H9 (cell line): Measurements from ENCODE around the gene RWDD4. TPM values are rescaled to one million over a fixed set of nuclear protein-coding genes. Genes with fewer than 3 reads are reported as not detected.

Experiments
- DNase-seq: peaks from one replicate; pipeline ENCODE4 v3.0.0-alpha.2; 2017
- H2AFZ ChIP-seq: one replicate; pipeline ENCODE4 v1.6.1; 2013; ENCODE audit warnings: mild to moderate bottlenecking, low read length, control low read depth, moderate library complexity
- H2AK5ac ChIP-seq: 2 replicates; pipeline ENCODE4 v1.6.1; 2013; ENCODE audit warnings: low read length, control low read depth, mixed read lengths; ENCODE audit not compliant: insufficient read length
- H2BK120ac ChIP-seq: one replicate; pipeline ENCODE4 v1.6.1; 2013; ENCODE audit warnings: low read depth, mild to moderate bottlenecking, low read length, control low read depth, inconsistent platforms; ENCODE audit not compliant: poor library complexity, severe bottlenecking
- H2BK12ac ChIP-seq: 2 replicates; pipeline ENCODE4 v1.6.1; 2013; ENCODE audit warnings: low read length, control low read depth, mixed read lengths, low read depth; ENCODE audit not compliant: insufficient read length
- H2BK15ac ChIP-seq: 2 replicates; pipeline ENCODE4 v1.6.1; 2013; ENCODE audit warnings: low read depth, low read length, control low read depth
- H2BK20ac ChIP-seq: one replicate; pipeline ENCODE4 v1.6.1; 2013; ENCODE audit warnings: low read depth, mild to moderate bottlenecking, low read length, control low read depth, inconsistent platforms; ENCODE audit not compliant: poor library complexity, severe bottlenecking
- H2BK5ac ChIP-seq: 2 replicates; pipeline ENCODE4 v1.6.1; 2013; ENCODE audit warnings: low read length, control low read depth, mixed read lengths; ENCODE audit not compliant: insufficient read length
- H3K14ac ChIP-seq: 2 replicates; pipeline ENCODE4 v1.6.1; 2013; ENCODE audit warnings: low read length, control low read depth; ENCODE audit not compliant: insufficient read depth
- H3K18ac ChIP-seq: 2 replicates; pipeline ENCODE4 v1.6.1; 2013; ENCODE audit warnings: low read depth, mild to moderate bottlenecking, mixed read lengths, low read length, control low read depth; ENCODE audit not compliant: insufficient read length
- H3K23ac ChIP-seq: 2 replicates; pipeline ENCODE4 v1.6.1; 2013; ENCODE audit warnings: low read length, control low read depth, mixed read lengths, low read depth; ENCODE audit not compliant: insufficient read length
- H3K23me2 ChIP-seq: 2 replicates; pipeline ENCODE4 v1.6.1; 2013; ENCODE audit warnings: low read depth, mild to moderate bottlenecking, mixed read lengths, low read length, control low read depth; ENCODE audit not compliant: insufficient read length, poor library complexity, severe bottlenecking
- H3K27ac ChIP-seq: 2 replicates; pipeline ENCODE4 v1.5.1; 2013; ENCODE audit warnings: low read length, control low read depth, mixed read lengths, low read depth; ENCODE audit not compliant: insufficient read length
- H3K27me3 ChIP-seq: 2 replicates; pipeline ENCODE4 v1.6.1; 2013; ENCODE audit warnings: low read length, control low read depth, inconsistent platforms; ENCODE audit not compliant: insufficient read depth
- H3K4ac ChIP-seq: 2 replicates; pipeline ENCODE4 v1.6.1; 2013; ENCODE audit warnings: low read depth, mild to moderate bottlenecking, control low read depth, inconsistent platforms, low read length, moderate library complexity
- H3K4me1 ChIP-seq: 2 replicates; pipeline ENCODE4 v1.6.1; 2013; ENCODE audit warnings: low read length, control low read depth, inconsistent platforms; ENCODE audit not compliant: insufficient read depth
- H3K4me2 ChIP-seq: 2 replicates; pipeline ENCODE4 v1.6.1; 2013; ENCODE audit warnings: low read length, control low read depth, mixed read lengths; ENCODE audit not compliant: insufficient read length, insufficient read depth
- H3K56ac ChIP-seq: 2 replicates; pipeline ENCODE4 v1.6.1; 2013; ENCODE audit warnings: low read depth, mild to moderate bottlenecking, mixed read lengths, low read length, control low read depth; ENCODE audit not compliant: insufficient read length
- H3K79me1 ChIP-seq: 2 replicates; pipeline ENCODE4 v1.6.1; 2013; ENCODE audit warnings: low read depth, mild to moderate bottlenecking, moderate library complexity, low read length, control low read depth, inconsistent platforms; ENCODE audit not compliant: insufficient read depth, poor library complexity, severe bottlenecking
- H3K79me2 ChIP-seq: 2 replicates; pipeline ENCODE4 v1.6.1; 2013; ENCODE audit warnings: low read length, control low read depth, inconsistent platforms; ENCODE audit not compliant: insufficient read depth
- H3K9ac ChIP-seq: 2 replicates; pipeline ENCODE4 v1.6.1; 2013; ENCODE audit warnings: low read length, control low read depth, mixed read lengths; ENCODE audit not compliant: insufficient read length; ENCODE audit errors: extremely low read depth
- H3K9me3 ChIP-seq: one replicate; pipeline ENCODE4 v1.6.1; 2013; ENCODE audit warnings: low read depth, low read length, inconsistent platforms; ENCODE audit not compliant: control insufficient read depth
- H3T11ph ChIP-seq: one replicate; pipeline ENCODE4 v1.6.1; 2013; ENCODE audit warnings: mild to moderate bottlenecking, low read length, control low read depth, inconsistent platforms
- H4K20me1 ChIP-seq: one replicate; pipeline ENCODE4 v1.6.1; 2013; ENCODE audit not compliant: control insufficient read depth, insufficient read length, insufficient read depth
- H4K5ac ChIP-seq: 2 replicates; pipeline ENCODE4 v1.6.1; 2013; ENCODE audit warnings: low read depth, mild to moderate bottlenecking, mixed read lengths, low read length, control low read depth; ENCODE audit not compliant: insufficient read length
- H4K8ac ChIP-seq: replicated peaks from 2 replicates; pipeline ENCODE4 v1.6.1; 2013; ENCODE audit warnings: low read length, control low read depth, mixed read lengths, low read depth; ENCODE audit not compliant: insufficient read length
- H4K91ac ChIP-seq: 2 replicates; pipeline ENCODE4 v1.6.1; 2013; ENCODE audit warnings: low read depth, mild to moderate bottlenecking, moderate library complexity, mixed read lengths, low read length, control low read depth; ENCODE audit not compliant: insufficient read length
- H3K27ac Mint-ChIP-seq, 3 experiments: 2 replicates in 2 of 3; 3 replicates in 1 of 3; pipeline ENCODE4 v1.8.0; 2020 to 2021; ENCODE audit warnings: mixed read lengths in 3 of 3, mild to moderate bottlenecking in 1 of 3, moderate library complexity in 1 of 3
- H3K27me3 Mint-ChIP-seq: 2 replicates; pipeline ENCODE4 v1.8.0; 2021; ENCODE audit warnings: low read depth, mild to moderate bottlenecking, moderate library complexity, mixed read lengths
- H3K36me3 Mint-ChIP-seq, 3 experiments: 2 replicates in 2 of 3; 3 replicates in 1 of 3; pipeline ENCODE4 v1.8.0; 2020 to 2021; ENCODE audit warnings: low read depth in 3 of 3, mixed read lengths in 3 of 3; ENCODE audit not compliant: insufficient read depth in 1 of 3
- H3K4me1 Mint-ChIP-seq, 2 experiments: 2 replicates each; pipeline ENCODE4 v1.8.0; 2020; ENCODE audit warnings: mixed read lengths in 2 of 2
- H3K4me3 Mint-ChIP-seq, 2 experiments: 2 replicates in 1 of 2; 3 replicates in 1 of 2; pipeline ENCODE4 v1.8.0; 2020 to 2021; ENCODE audit warnings: mild to moderate bottlenecking in 2 of 2, mixed read lengths in 2 of 2, moderate library complexity in 1 of 2
- H3K9me3 Mint-ChIP-seq, 2 experiments: 2 replicates in 1 of 2; 3 replicates in 1 of 2; pipeline ENCODE4 v1.8.0; 2020; ENCODE audit warnings: mild to moderate bottlenecking in 2 of 2, mixed read lengths in 2 of 2, moderate library complexity in 1 of 2
- CTCF ChIP-seq: fragments of 200-600 bp; sonication (generic); conservative IDR thresholded peaks from 3 replicates; pipeline ENCODE4 v1.8.0; 2021; ENCODE audit warnings: antibody characterized with exemption, mild to moderate bottlenecking
- WGBS: extraction: QIAGEN DNeasy Blood & Tissue Kit; methylation state at CpG from one replicate; pipeline ENCODE4 v1.1.7; 2013; ENCODE audit warnings: missing lambda C conversion rate, low lambda C conversion rate, mixed read lengths; ENCODE audit not compliant: insufficient read length; ENCODE audit errors: extremely low coverage; 5-methylcytosine and 5-hydroxymethylcytosine counted together
- total RNA-seq: library from RNA; stranded (reverse); gene quantifications from 2 replicates; pipeline ENCODE4 v1.2.1, GENCODE V29; 2021

RWDD4 gene
- total RNA-seq, 1 experiment from 2014 or later = 17.8 TPM

GRCh38 chr4:183609151-183609550 is 49.8 kb downstream of the RWDD4 start:
- Histone ChIP-seq H3K79me1 (no peaks in the 10 kb centered on the region), H3K79me2 (no peaks in the 10 kb centered on the region), H2AFZ (no peak overlapping the region), H3K27ac (no peak overlapping the region), H3T11ph (no peak overlapping the region), H4K20me1 (no peaks in the 10 kb centered on the region), H3K4me1 (no peaks in the 10 kb centered on the region), H2BK120ac (no peak overlapping the region), H2BK20ac (no peak overlapping the region), H4K5ac (no peak overlapping the region), H3K14ac (no peak overlapping the region), H3K4me2 (no peak overlapping the region), H3K23ac (no peak overlapping the region), H3K27me3 (no peaks in the 10 kb centered on the region), H4K8ac (no peak overlapping the region), H4K91ac (no peak overlapping the region), H3K9ac (no peak overlapping the region), H3K56ac (no peak overlapping the region), H3K9me3 (no peaks in the 10 kb centered on the region), H2AK5ac (no peak overlapping the region), H2BK12ac (no peak overlapping the region), H2BK15ac (no peak overlapping the region), H3K4ac (no peak overlapping the region), H3K18ac (no peak overlapping the region), H2BK5ac (no peak overlapping the region), H3K23me2 (no peaks in the 10 kb centered on the region)
- no CpG with 5 or more reads among the region's 9 CpGs for WGBS
- no peak for DNase-seq
- H3K9me3 Mint-ChIP-seq = no peaks in the 10 kb centered on the region; a peak in 2 of 5 replicates
- no peak for TF ChIP-seq CTCF
- H3K4me3 Mint-ChIP-seq = no peak overlapping the region
- no peaks in the 10 kb centered on the region; a peak in 1 of 4 replicates for H3K4me1 Mint-ChIP-seq
- H3K27ac Mint-ChIP-seq = no peak overlapping the region; a peak in 1 of 7 replicates
- peaks cover 4% of the 10 kb centered on the region for H3K27me3 Mint-ChIP-seq
- H3K36me3 Mint-ChIP-seq = no peaks in the 10 kb centered on the region; a peak in 1 of 7 replicates
